Amniotic epithelial cell (primary cell): ENCODE results near the gene TPO.
"Not testable (repeated sequence)": the region's sequence is repeated elsewhere in the genome, so short reads cannot be mapped to it uniquely, and the experiment has no call there.

ENCODE experiments used
- DNase-seq: peaks from one replicate; pipeline ENCODE4 v3.0.0-alpha.2; 2010; ENCODE audit warnings: low read depth

Gene TPO

GRCh38 chr2:1484131-1484884, 71.0 kb downstream of the TPO start:
- no peak for DNase-seq

GRCh38 chr2:1486670-1487069, 73.4 kb downstream of the TPO start:
- no peak for DNase-seq

- DNase-seq, result no peak
Measured at GRCh38 chr2:1487758-1488157, 74.5 kb downstream of the TPO start.

- DNase-seq, result no peak
Measured at GRCh38 chr2:1488181-1488671, 75.0 kb downstream of the TPO start.

DNA sequence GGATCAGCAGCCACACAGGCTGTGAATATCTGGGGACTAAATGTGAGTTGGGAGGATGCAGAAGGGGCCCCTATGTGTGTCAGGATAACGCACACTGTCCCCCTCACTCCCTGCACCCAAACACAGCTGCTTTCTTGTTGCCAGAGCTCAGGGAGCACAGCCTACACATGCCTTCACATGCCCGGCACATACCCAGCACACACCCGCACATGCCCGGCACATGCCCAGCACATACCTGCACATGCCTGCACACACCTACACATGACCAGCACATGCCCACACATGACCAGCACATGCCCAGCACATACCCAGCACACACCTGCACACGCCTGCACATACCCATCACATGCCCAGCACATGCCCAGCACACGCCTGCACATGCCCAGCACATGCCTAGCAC, 75.6 kb downstream of the TPO start:
- DNase-seq, result no peak

DNA sequence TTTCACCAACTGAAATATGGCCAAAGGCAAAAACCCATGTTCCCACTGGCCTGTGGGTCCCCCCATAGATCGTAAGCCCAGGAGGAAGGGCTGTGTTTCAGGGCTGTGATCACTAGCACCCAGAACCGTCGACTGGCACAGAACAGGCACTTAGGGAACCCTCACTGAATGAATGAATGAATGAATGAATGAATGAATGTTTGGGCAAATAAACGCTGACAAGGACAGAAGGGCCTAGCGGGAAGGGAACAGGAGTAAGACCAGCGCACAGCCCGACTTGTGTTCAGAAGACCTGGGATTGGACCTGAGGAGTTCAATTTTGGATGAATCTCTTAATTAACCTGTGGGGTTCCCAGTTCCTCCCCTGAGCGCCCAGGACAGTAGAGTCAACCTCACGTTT, 76.2 kb downstream of the TPO start:
- no peak for DNase-seq

DNA sequence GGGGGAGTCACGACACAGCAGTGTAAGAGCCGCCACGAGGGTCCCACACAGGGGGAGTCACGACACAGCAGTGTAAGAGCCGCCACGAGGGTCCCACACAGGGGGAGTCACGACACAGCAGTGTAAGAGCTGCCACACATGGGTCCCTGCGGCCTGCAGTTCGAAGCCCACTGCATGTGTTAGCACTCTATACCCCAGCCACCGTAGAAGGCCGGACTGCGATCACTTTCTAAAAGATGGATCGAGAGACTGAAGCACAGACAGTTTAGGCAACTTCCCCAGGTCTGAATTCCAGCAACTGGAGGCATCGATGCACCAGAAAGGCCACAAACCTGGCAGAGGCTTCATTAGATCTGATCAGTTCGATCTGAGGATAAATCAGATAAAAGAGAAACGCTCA, 77.1 kb downstream of the TPO start:
- not testable (repeated sequence) for DNase-seq

- DNase-seq, result no peak
Measured at GRCh38 chr2:1491751-1492150, 78.5 kb downstream of the TPO start.

DNA sequence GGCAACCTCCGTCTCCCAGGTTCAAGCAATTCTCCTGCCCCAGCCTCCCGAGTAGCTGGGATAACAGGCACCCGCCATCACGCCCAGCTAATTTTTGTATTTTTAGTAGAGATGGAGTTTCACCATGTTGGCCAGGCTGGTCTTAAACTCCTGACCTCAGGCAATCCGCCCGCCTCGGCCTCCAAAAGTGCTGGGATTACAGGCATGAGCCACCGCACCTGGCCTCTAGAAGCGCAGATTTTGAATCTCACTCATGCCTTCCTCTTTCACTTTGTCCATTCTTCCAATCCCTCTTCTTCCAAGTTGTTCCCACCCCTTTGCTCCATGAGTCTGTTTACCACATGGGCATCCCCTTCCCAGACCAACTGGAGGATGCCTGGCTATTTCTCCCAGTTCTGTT, 79.0 kb downstream of the TPO start:
- DNase-seq, result not testable (repeated sequence)

DNA sequence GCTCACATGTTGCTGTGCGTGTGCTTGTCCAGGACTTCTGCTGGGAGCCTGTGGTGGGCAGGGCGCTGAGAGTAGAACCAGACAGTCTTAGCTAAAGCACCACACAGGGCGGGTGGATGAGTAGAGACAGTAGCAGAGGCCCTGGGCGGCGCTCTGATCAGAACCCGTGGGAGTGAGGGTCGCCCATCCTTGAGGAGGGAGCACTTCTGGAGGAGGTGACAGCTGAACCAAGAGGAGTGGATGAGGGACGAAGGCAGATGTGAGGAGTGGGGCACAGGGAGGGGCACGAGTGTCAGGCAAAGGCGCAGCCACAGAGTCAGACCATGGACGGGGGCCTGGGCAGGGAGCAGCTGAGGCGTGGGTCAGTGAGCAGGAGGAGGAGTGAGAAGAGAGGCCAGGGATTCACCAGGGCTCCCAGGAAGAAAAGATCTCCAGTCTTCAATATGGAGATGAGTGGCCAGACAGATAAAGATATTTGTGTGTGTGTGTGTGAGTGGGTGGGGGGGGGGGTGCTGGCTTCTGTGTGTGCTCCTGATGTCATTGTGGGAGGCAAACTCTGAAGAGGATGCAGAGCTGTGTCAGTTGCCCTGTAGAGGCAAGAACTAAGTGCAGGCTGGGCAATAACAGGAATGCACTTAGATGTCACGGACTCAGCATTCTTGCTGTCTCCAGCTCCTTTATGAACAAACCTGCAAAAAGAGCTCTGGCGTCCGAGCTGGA, 79.6 kb downstream of the TPO start:
- DNase-seq, result no peak

- DNase-seq, result no peak
Measured at GRCh38 chr2:1493431-1494126, 80.3 kb downstream of the TPO start.

DNA sequence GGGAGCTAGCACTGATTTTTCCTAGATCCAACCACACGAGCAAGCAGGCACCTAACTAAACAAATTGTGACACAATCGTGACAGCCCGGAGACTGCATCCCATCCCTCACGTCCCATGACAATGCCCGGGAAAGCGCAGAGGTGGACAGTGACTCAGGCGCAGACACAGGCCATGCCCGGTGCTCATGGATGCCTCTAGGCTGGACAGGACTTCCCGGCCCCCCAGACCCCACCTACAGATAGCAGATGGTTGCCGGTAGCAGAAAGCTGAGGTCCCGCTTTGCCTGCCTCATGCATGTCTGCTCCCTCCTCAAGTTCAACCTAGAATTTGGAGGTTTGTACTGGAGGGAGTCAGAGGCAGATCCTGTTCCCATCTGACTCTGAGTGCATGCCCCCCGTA, 81.0 kb downstream of the TPO start:
- no peak for DNase-seq

DNA sequence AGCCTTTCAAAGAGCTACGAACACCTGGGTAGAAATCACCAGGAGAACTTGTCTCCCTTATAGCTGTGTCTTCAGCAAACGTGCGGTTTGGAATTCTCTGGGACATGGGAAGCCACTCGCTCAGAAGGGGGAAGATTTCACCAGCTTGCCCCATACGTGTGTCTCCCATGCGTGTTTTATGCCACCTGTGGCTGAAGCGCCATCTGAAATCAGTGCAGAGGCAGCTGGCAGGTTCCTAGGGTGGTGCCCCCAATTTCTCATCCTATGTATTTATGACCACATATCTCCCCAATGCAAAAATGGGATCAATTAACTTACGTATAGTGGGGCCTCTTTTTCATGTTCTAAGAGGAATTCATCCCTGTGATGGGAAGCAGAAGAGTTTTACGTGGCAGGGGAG, 81.6 kb downstream of the TPO start:
- DNase-seq, result no peak

GRCh38 chr2:1495676-1496358, 82.6 kb downstream of the TPO start:
- no peak for DNase-seq

DNA sequence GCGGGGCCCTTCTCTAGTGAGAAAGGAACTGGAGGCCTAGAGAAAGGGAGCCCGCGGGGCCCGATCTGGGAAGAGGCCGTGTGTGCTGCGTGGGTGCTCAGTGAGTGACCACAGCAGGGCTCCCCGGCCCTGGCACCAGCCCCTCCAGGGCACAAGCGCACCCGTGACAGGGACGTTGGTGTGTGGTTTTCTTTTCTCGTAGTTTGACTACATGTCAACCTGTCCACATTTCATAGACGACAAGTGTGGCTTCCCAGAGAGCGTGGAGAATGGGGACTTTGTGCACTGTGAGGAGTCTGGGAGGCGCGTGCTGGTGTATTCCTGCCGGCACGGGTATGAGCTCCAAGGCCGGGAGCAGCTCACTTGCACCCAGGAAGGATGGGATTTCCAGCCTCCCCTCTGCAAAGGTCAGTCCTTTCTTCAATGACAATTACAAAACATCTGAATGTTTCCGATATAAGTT, 83.1 kb downstream of the TPO start:
- DNase-seq, result no peak

- DNase-seq, result no peak
Measured at GRCh38 chr2:1497122-1497611, 83.9 kb downstream of the TPO start.

- no peak for DNase-seq
Measured at GRCh38 chr2:1498176-1498575, 84.9 kb downstream of the TPO start.

GRCh38 chr2:1499033-1499795, 86.0 kb downstream of the TPO start:
- DNase-seq, result no peak

GRCh38 chr2:1501038-1501851, 88.0 kb downstream of the TPO start:
- no peak for DNase-seq

DNA sequence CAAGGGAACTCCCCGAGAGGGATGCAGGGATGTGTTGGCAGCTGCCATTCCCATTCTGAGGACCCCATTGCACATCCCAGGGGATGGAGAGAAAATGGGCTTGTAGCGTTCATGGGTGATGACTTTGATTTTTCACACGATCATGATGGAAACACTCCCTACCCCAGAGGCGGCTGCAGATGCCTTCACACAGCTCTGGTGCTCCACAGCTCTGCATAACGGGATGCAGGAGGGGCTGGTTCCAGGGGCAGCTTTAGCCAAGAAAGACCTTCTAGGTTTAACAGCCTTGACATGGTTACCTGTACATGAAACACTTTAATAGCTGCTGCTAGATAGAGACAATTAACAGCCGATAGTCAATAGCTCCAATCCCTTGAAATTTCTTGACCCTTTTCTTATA, 88.7 kb downstream of the TPO start:
- no peak for DNase-seq
